Type B pancreatic cell (in vitro differentiated cells): ENCODE results near the gene PARD3B. TPM values are rescaled to one million over a fixed set of nuclear protein-coding genes. Genes with fewer than 3 reads are reported as not detected.

Source experiments
- DNase-seq: peaks from one replicate; pipeline ENCODE4 v3.0.0; 2021; ENCODE audit warnings: mixed read lengths; ENCODE audit not compliant: unreplicated experiment; ENCODE audit errors: extremely low spot score
- H3K27ac Mint-ChIP-seq: 2 replicates; pipeline ENCODE4 v1.8.0; 2021; ENCODE audit warnings: mild to moderate bottlenecking, mixed read lengths
- H3K27me3 Mint-ChIP-seq: 2 replicates; pipeline ENCODE4 v1.8.0; 2021; ENCODE audit warnings: mixed read lengths
- H3K36me3 Mint-ChIP-seq: 2 replicates; pipeline ENCODE4 v1.8.0; 2021; ENCODE audit warnings: mixed read lengths
- H3K4me1 Mint-ChIP-seq: one replicate; pipeline ENCODE4 v1.8.0; 2021; ENCODE audit warnings: mixed read lengths; ENCODE audit not compliant: unreplicated experiment
- H3K4me3 Mint-ChIP-seq: 2 replicates; pipeline ENCODE4 v1.8.0; 2021; ENCODE audit warnings: mild to moderate bottlenecking, mixed read lengths
- H3K9me3 Mint-ChIP-seq: 2 replicates; pipeline ENCODE4 v1.8.0; 2021; ENCODE audit warnings: mixed read lengths
- CTCF ChIP-seq: fragments of 200-600 bp; sonication (generic); conservative IDR thresholded peaks from 2 replicates; pipeline ENCODE4 v1.5.0; 2021; ENCODE audit warnings: antibody characterized with exemption, mild to moderate bottlenecking
- total RNA-seq: library from RNA; stranded (reverse); gene quantifications from 2 replicates; pipeline ENCODE4 v1.2.1, GENCODE V29; 2021; ENCODE audit warnings: low replicate concordance

The PARD3B gene
- total RNA-seq, 1 donor from 2014 or later = 15.9 TPM

- H3K27ac Mint-ChIP-seq = no peak overlapping the region
- H3K4me3 Mint-ChIP-seq = no peak overlapping the region
- no peak for DNase-seq
- peaks cover 14% of the 10 kb centered on the region for H3K4me1 Mint-ChIP-seq
- peaks cover 3% of the 10 kb centered on the region for H3K36me3 Mint-ChIP-seq
- no peaks in the 10 kb centered on the region for H3K9me3 Mint-ChIP-seq
- no peak for TF ChIP-seq CTCF
- no peaks in the 10 kb centered on the region for H3K27me3 Mint-ChIP-seq
These were observed 150.8 kb downstream of the PARD3B start for GRCh38 chr2:204696124-204696523.

- no peak for TF ChIP-seq CTCF
- Mint-ChIP-seq H3K9me3 (no peaks in the 10 kb centered on the region), H3K4me1 (peaks cover 14% of the 10 kb centered on the region), H3K36me3 (no peaks in the 10 kb centered on the region), H3K4me3 (no peak overlapping the region), H3K27me3 (no peaks in the 10 kb centered on the region), H3K27ac (no peak overlapping the region)
- DNase-seq = no peak
These were observed 160.1 kb downstream of the PARD3B start for GRCh38 chr2:204705243-204705932.

- H3K4me1 Mint-ChIP-seq = peaks cover 14% of the 10 kb centered on the region
- H3K9me3 Mint-ChIP-seq = no peaks in the 10 kb centered on the region
- H3K36me3 Mint-ChIP-seq = no peaks in the 10 kb centered on the region
- no peaks in the 10 kb centered on the region for H3K27me3 Mint-ChIP-seq
- no peak for DNase-seq
- H3K27ac Mint-ChIP-seq = no peak overlapping the region
- H3K4me3 Mint-ChIP-seq = no peak overlapping the region
- no peak for TF ChIP-seq CTCF
These were observed 161.7 kb downstream of the PARD3B start for GRCh38 chr2:204706939-204707338.

GRCh38 chr2:204713211-204713610, 167.9 kb downstream of the PARD3B start:
- H3K36me3 Mint-ChIP-seq = peaks cover 10% of the 10 kb centered on the region
- H3K27me3 Mint-ChIP-seq = no peaks in the 10 kb centered on the region
- no peaks in the 10 kb centered on the region for H3K9me3 Mint-ChIP-seq
- no peak for TF ChIP-seq CTCF
- DNase-seq = no peak
- H3K4me3 Mint-ChIP-seq = no peak overlapping the region
- H3K4me1 Mint-ChIP-seq = no peaks in the 10 kb centered on the region
- H3K27ac Mint-ChIP-seq = no peak overlapping the region

GRCh38 chr2:204715361-204715760, 170.1 kb downstream of the PARD3B start:
- DNase-seq = no peak
- peaks cover 11% of the 10 kb centered on the region for H3K36me3 Mint-ChIP-seq
- H3K27me3 Mint-ChIP-seq = no peaks in the 10 kb centered on the region
- H3K9me3 Mint-ChIP-seq = no peaks in the 10 kb centered on the region
- no peak overlapping the region for H3K4me3 Mint-ChIP-seq
- no peak overlapping the region for H3K27ac Mint-ChIP-seq
- H3K4me1 Mint-ChIP-seq = no peaks in the 10 kb centered on the region
- no peak for TF ChIP-seq CTCF

- no peak for DNase-seq
- H3K4me3 Mint-ChIP-seq = no peak overlapping the region
- no peak overlapping the region for H3K27ac Mint-ChIP-seq
- H3K9me3 Mint-ChIP-seq = no peaks in the 10 kb centered on the region
- no peaks in the 10 kb centered on the region for H3K4me1 Mint-ChIP-seq
- H3K27me3 Mint-ChIP-seq = no peaks in the 10 kb centered on the region
- no peak for TF ChIP-seq CTCF
- peaks cover 11% of the 10 kb centered on the region for H3K36me3 Mint-ChIP-seq
These were observed 172.3 kb downstream of the PARD3B start for GRCh38 chr2:204717591-204717990.
